CD4-positive, alpha-beta T cell treated with Interleukin-4 for 4 hours (primary cell): Measurements from ENCODE around the gene LDLR.

Experiments used
- DNase-seq: peaks from one replicate; pipeline ENCODE4 v3.0.0-alpha.2; 2020

Gene LDLR

GRCh38 chr19:11089254-11090013, at the start of gene LDLR:
Gene LDLR, plus strand, starts transcription at chr19:11089463. Its CDS starts 86 bp downstream, at chr19:11089549.
- DNase-seq, result peak; percentile 87

DNA sequence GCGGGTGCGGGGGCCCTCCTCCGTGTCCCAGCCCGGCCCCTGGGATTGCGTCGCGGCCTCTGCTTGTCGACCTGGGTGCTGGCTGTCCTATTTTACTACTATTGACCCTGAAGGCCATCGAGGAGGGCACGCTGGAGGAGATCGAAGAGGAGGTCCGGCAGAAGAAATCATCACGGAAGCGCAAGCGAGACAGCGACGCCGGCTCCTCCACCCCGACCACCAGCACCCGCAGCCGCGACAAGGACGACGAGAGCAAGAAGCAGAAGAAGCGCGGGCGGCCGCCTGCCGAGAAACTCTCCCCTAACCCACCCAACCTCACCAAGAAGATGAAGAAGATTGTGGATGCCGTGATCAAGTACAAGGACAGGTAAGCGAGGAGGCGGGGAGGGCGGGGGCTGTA, 48.1 kb upstream of the LDLR start:
- DNase-seq, result no peak

DNA sequence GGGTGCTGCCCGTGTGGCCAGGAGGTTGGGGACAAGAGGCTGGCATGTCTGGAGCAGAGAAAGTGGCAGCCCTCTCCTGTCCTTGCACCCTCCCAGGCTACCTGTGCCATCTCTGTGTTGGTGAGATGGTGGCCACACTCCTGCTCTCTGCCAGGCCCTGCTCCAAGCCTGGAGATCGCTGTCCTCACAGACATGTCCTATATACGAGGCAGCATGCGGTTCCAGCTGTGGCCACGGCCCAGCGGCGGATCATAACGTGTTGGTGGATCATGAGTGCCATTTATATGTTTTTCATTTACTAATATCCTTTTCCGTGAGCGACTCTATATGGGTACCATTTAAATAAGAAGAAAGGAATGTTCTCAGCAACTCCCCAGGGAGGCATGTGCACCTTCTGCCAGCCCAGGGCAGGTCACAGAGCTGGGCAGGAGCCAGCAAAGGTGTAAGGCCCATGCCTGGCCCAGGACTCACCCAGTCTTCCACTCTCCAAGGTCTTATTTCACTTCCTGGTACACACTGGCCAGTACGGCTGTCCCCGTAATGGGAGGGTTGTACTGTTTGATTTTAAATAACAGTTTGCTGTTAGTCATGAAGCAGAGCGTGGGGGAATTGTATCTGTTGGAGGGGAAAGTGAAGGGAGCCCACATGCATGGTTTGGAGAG, 47.2 kb upstream of the LDLR start:
- DNase-seq, result no peak

DNA sequence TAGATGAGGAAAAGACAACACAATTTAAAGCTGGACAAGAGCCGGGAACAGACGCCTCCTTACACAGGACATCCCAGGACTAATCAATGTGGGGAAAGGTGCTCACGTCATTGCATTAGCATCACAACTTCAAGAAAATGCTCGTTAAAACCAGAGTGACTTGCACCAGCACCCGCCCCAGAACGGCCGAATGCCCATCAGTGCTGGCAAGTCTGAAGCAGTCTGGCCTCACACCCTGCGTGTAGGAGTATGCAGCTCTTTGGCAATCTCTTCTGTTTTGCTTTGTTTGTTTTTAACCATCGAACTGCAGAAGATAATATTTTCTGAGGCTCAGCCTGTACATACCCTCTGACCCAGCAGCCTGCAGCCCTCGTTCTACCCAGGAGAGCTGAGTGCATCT, 44.8 kb upstream of the LDLR start:
- no peak for DNase-seq

DNA sequence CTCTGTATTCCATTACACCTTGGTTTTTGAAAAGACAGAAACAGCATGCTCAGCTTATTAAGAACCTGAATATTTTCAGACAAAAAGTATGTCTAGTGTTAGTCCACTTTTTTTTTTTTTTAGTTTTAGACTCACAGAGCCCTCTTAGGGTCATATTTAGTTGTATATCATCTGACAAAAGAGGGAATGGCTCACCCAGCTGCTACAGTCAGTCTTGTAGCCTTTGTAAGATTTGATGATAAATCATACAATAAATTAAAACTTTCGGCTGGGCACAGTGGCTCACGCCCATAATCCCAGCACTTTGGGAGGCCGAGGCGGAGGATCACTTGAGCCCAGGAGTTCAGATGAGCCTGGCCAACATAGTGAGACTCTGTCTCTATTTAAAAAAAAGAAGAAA, 43.7 kb upstream of the LDLR start:
- DNase-seq, result no peak

DNA sequence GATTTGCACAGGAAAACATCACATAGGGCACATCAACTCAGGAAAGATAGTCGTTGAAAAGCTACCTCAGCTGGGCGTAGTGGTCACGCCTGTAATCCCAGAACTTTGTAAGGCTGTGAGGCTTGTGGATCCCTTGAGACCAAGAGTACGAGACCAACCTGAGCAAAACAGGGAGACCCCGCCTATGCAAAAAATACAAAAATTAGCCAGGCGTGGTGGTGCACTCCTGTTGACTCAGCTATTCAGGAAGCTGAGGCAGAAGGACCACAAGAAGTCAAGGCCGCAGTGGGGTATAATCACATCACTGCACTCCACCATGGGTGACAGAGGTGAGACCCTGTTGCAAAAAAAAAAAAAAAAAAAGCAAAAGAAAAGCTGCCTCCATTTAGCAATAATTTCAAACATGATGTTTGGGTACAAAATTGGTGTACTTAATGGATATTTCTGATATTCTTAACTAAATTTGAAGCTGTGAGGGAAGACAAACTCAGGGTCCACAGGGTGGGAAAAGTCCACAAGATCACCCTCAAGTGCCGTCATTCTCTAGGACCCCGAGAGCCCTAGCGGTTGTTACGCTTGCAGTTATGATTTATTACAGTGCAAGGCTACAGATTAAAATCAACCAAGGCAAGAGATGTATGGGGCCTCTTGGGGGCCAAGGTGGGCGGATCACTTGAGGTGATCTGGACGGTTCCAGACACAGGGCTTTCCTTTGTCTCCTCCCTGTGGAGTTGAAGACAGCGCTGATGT, 42.5 kb upstream of the LDLR start:
- DNase-seq, result no peak

DNA sequence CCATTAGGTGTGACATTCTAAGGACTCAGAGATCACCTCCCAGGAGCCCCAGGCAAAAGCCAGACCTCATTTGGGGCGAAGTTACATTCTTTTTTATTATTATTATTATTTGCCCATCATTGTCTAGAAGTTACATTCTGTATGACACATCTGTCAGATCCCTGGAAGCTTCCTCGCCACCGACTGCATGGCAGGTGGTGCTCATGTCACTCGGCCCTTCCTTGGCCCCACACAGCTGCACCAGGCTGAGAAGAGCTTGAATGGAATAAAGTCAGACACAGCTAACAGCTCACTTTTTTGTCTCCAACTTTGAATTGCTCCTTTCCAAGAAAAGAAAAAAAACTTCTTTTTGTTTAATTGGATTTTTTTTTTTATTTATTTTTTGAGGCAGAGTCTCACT, 41.4 kb upstream of the LDLR start:
- no peak for DNase-seq

DNA sequence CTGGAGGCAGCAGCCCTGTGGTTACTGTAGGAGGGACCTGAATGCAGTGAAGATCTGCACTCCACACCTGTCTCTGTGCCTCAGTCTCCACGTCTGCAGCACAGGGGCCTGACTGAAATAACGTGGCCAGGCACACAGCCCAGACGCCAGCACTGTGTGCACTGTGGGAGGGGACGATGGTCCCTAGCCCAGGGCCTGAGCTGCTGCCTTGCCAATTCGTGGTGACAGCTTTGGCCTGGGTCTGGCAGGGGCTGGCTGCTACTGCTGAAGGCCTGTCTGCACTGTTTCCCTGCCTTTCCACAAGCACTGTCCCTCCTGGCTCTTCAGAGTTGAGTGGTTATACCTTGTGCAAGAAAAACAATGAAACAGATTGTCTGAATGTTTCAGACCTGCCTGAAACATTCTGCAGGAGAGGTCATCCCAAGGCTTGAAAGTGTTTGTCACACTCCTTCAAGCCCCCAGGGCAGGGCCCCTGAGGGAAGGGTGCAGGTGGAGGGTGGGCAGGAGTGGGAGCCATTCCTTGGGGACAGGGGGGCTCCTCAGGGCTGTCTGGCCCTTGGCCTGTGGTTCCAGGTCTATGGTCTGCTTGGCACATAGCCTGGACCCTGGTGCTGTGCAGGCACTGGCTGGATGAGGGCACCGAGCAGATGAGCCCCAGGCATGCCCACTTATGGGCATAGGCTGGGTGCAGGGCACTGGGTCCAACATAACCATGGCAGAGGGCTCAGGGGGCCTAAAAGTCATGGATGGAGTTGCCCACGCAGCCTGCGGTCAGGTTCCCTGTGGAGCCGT, 38.7 kb upstream of the LDLR start:
- no peak for DNase-seq

DNA sequence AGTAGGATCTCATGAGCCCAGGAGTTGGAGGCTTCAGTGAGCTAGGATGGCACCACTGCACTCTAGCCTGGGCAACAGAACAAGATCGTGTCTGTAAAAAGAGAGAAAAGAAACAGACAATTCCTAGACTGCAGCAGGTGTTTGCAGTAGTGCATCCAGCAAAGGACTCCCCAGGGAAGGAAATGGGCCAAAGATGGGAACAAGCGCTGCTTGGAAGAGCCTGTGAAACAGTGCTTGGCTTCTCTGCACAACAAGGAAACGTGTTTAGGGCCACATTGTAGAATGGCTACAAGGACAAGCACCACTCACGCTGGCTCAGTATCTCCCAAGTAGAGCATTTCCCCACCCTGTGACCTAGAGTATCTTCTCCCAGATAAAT, 35.5 kb upstream of the LDLR start:
- DNase-seq, result no peak

DNA sequence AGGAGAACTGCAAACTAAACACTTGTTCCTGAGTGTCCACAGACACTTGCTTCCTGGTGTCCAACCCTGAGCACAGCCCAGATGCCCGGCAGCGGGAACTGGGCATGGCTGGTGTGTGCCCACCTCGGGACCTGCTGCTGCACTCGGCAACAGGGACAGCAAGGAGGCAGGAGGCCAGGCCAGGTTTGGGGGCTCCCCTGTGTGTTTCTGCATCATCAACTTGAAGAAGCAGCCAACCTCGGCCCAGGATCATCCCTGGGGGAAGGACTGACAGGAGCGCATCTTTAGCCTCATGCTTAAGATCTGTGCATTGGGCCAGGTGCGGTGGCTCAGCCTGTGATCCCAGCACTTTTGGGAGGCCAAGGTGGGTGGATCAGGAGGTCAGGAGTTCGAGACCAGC, 35.1 kb upstream of the LDLR start:
- no peak for DNase-seq

GRCh38 chr19:11054628-11055027, 34.6 kb upstream of the LDLR start:
- no peak for DNase-seq

DNA sequence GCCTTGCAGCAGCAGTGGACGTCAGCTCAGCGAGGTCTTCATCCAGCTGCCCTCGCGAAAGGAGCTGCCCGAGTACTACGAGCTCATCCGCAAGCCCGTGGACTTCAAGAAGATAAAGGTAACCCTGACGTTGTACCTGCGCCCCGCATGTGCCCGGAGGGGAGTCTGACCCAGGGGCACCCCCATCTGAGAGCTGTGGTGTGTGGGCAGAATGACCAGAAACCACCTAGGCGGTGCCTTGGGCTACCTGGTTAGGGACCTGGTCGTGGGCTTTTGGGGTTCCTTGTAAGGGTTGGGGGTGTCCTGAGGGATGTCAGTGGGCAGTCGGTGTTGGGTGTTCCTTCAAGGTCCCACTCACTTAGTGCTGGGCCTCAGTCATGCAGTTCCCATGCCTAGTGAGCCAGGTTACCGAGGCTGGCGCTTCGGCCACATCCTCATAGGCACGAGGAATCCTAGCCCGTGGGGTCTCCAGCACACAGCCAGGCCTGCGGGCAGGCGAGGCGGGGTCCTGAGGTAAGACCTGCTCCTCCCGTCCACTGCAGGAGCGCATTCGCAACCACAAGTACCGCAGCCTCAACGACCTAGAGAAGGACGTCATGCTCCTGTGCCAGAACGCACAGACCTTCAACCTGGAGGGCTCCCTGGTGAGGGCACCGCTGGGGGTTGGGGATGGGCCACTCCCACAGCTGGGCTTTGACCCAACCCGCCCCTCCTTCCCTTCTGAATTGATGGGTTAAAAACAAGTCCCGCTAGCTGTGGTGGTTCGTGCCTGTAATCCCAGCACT, 30.8 kb upstream of the LDLR start:
- DNase-seq, result no peak

DNA sequence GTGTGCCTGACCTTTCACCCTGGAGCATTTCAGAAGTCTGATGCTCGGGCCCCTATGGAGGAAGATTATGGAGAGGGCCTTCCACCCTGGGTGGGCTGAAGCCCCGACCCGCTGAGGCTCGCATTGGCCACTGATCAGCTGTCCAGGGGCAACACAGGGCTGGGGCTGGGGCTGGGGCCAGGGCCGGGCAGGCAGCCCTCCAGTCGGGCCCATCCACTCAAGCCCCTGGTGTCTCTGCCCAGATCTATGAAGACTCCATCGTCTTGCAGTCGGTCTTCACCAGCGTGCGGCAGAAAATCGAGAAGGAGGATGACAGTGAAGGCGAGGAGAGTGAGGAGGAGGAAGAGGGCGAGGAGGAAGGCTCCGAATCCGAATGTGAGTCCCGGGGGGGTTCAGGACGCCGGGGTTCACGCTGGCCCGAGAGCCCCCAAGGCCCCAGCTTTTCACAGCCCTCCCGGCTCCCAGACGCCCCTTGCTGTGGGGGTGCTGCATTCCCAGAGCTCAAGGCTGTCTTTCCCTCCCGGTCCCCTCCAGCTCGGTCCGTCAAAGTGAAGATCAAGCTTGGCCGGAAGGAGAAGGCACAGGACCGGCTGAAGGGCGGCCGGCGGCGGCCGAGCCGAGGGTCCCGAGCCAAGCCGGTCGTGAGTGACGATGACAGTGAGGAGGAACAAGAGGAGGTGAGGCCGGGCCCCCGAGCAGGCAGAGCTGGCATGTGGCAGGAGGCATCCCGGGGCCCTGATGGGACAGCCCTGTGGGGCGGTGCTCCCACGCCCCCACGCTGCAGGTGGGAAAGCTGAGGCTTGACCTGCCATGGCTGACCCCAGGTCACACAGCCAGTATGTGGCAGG, 29.5 kb upstream of the LDLR start:
- DNase-seq, result no peak

GRCh38 chr19:11061952-11062351, 27.3 kb upstream of the LDLR start:
- no peak for DNase-seq

GRCh38 chr19:11063434-11063833, 25.8 kb upstream of the LDLR start:
- DNase-seq, result no peak

GRCh38 chr19:11064831-11065303, 24.4 kb upstream of the LDLR start:
- DNase-seq, result no peak

GRCh38 chr19:11066326-11066725, 22.9 kb upstream of the LDLR start:
- no peak for DNase-seq

DNA sequence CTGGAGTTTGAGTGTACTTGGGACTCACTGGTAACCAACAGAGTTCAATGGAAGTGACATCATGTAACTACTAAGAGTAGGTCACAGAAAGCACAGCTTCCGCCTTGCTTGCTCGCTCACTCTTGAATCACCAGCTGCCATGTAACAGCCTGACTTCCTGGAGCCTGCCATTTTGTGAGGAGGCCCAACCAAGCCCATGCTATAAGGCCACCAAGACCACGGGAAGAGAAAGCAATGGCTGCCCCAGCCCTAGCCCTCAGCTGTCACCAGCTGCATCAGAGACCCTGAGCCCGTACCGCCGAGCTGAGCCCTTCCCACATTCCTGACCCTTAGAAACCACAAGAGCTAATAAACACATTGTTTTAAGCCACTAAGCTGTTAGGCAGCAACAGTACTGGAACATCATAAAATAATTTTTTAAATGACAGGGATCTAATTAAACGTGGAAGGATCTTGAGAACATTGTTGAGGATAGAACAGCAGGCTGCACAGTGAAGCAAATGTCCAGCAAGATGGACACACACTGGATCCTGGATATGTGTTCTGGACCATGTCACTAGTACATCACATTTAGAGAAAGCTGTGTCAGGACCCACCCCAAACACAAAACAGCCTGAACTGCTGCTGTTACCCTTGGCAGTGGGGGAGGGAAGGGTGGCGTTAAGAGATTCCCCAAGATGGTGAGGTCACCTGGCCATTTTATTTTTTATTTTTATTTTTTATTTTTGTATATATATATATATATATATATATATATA, 21.7 kb upstream of the LDLR start:
- DNase-seq, result no peak

- no peak for DNase-seq
Measured at GRCh38 chr19:11069561-11069960, 19.7 kb upstream of the LDLR start.

DNA sequence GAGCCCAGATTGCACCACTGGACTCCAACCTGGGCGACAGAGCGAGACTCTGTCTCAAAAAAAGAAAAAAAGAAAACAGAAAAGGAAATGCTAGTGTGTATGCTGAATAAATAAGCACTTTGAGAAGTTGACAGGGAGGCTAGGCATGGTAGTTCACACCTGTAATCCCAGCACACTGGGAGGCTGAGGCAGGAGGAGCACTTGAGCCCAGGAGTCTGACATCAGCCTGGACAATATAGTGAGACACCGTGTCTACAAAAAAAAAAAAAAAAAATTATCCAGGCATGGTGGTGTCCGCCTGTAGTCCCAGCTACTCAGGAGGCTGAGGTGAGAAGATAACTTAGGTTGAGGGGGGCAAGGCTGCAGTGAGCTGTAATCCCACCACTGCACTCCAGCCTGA, 19.1 kb upstream of the LDLR start:
- DNase-seq, result no peak

- DNase-seq, result no peak
Measured at GRCh38 chr19:11073568-11073967, 15.7 kb upstream of the LDLR start.
